Measurements from ENCODE around the gene SSH3.

SSH3 gene

DNA sequence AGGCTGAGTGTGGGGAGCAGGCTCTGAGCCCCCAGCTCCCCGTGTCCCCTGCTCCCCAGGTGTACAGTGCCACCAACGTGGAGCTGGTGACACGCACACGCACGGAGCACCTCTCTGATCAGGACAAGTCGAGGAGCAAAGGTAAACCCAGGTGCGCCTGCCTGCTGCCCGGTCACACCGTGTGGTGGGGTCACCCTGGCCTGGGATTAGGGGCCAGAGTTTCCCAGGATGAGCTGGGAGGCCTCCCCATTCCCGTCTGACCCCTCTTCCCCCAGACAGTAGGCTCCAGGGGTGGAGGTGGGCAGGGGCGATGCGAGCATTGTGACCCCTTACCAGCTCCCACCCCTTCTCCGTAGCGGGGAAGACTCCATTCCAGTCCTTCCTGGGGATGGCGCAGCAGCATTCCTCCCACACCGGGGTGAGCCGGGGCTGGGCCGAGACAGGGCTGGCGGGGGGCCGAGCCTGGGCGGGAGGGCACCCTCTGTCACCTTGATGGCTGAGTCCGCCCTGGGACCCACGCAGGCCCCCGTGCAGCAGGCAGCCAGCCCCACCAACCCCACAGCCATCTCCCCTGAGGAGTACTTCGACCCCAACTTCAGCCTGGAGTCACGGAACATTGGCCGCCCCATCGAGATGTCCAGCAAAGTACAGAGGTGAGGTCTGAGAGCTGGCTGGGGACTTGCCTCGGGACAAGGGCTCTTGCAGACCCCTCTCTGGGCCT lies 3.7 kb upstream of the SSH3 start:
- DNase-seq = no peak

- no peak for DNase-seq
These were observed 3.0 kb upstream of the SSH3 start for GRCh38 chr11:67300256-67300755.

GRCh38 chr11:67300756-67301312 lies 2.5 kb upstream of the SSH3 start:
- DNase-seq = no peak

DNA sequence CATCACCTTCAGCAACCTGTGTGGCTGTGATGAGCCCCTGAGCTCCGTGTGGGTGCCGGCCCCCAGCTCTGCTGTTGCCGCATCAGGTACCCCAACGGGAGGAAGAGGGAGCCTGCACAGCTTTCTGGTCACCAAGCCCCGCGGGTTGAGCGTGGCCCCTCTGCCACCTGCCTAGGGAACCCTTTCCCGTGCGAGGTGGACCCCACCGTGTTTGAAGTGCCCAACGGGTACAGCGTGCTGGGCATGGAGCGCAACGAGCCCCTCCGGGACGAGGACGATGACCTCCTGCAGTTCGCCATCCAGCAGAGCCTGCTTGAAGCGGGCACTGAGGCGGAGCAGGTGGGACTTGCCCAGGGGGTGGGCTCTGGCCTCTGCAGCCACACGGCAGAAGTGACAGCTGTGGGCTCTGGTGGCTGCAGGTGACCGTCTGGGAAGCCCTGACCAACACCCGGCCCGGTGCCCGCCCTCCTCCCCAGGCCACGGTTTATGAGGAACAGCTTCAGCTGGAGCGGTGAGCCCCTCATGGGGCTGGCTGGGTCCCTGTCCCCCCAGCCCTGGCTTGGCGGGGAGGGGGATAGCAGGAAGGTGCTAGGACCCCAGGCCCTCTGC lies 1.9 kb upstream of the SSH3 start:
- DNase-seq = no peak

GRCh38 chr11:67301951-67302516 lies 1.3 kb upstream of the SSH3 start:
- no peak for DNase-seq

- no peak for DNase-seq
These were observed 679 bp upstream of the SSH3 start for GRCh38 chr11:67302571-67303131.

DNA sequence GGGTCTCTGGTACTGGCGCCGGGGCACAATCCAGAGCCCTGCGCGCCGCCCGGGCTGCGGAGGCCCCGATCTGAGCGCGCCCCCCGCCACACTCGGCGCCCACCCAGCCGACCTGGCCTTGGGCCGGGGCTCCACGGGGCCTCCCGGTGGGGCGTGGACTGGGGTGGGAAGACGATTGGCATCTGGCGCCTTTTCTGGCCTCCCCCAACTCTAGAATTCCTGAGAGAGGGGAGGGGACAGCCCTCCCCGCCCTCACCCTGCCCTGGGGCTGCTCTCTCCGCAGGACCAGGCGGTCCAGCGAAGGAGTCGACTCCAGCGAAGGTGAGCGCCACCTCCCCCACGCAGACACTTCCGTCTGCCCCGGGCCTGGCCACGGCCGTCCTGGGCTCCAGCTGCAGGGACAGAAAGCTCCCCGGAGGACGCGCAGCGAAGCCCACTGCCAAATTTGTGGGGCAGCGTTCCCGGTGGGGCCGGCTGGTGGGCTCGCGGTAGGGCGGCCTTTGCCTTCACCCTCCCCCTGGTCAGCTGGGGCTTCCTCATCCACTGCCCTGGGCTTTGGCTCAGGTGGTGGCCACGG lies 593 bp downstream of the SSH3 start:
- no peak for DNase-seq

- no peak for DNase-seq
These were observed 1.3 kb downstream of the SSH3 start for GRCh38 chr11:67304511-67305113.

DNA sequence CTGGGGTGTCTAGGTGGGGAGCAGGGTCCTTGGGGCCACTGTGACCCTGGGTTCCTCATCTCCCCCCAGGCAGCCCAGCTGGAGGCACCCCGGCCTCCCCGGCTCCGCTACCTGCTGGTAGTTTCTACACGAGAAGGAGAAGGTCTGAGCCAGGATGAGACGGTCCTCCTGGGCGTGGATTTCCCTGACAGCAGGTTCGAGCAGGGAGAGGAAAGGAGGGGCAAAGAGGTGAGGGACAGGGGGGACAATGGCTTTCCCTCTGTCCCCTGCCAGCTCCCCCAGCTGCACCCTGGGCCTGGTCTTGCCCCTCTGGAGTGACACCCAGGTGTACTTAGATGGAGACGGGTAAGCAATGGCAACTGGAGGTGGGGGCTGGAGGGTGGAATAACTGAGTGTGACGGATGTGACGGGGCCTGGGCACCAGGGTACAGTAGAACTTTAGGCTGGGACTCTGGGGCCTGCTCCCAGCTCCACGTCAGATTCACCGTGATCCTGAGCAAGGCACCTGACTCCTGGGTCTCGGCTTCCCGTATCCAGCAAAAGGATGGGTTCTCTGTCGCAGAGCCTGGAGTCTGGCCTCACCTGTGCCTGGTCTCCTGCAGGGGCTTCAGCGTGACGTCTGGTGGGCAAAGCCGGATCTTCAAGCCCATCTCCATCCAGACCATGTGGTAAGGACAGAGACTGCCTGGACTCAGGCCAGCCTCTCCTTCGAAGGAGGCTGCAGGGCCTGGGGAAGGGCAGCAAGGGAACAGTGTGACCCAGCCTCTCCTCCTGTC lies 3.6 kb downstream of the SSH3 start:
- no peak for DNase-seq

DNA sequence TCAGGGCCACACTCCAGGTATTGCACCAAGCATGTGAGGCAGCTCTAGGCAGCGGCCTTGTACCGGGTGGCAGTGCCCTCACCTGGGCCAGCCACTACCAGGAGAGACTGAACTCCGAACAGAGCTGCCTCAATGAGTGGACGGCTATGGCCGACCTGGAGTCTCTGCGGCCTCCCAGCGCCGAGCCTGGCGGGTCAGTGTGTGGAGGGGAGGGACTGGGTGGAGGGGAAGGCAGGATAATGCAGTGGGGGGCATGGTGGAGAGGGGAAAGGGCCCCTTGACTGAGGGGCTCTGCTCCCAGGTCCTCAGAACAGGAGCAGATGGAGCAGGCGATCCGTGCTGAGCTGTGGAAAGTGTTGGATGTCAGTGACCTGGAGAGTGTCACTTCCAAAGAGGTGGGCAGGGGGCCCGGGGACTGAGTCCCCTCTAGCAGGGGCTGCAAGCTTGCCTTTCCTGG lies 4.2 kb downstream of the SSH3 start:
- no peak for DNase-seq

GRCh38 chr11:67308031-67308866 lies 4.9 kb downstream of the SSH3 start:
- no peak for DNase-seq

DNA sequence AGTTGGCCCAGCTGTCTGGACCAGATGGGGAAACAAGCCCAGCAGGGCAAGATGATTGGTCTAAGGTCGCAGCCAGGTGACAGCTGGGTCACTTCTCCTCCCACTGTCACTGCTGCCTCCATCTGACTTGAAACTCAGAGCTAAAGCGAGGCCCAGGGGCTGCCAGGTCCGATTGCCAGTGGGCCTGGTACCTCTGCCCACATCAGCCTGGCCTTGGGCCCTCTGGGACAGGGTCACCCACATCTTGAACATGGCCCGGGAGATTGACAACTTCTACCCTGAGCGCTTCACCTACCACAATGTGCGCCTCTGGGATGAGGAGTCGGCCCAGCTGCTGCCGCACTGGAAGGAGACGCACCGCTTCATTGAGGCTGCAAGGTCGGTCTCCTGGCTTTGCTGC lies 5.8 kb downstream of the SSH3 start:
- no peak for DNase-seq

GRCh38 chr11:67309661-67310061 lies 6.3 kb downstream of the SSH3 start:
- DNase-seq = no peak

- no peak for DNase-seq
These were observed 7.1 kb downstream of the SSH3 start for GRCh38 chr11:67310246-67311050.

DNA sequence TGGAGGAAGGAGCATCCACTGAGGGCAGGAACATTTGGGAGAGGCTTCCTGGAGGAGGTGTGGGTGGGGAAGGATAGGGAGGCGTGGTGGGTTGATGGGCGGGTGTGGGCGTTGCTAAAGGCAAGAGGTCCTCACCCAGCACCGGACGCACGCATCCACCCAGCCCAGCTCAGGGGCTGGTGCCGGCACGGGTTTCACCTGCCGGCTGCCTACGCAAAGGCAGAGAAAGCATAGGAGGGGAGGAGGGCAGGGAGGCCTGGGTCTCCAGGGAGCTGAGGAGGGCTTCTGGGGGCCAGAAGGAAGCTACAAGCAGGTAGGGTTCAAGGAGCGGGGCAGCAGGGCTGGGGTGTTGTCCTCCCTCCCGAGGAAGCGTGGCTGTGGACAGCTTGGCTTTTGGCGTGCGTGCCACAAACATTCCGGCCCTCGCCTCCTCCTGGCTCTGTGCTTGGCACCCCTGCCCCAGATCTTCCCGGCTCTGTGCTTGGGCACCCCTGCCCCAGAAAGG lies 7.8 kb downstream of the SSH3 start:
- no peak for DNase-seq

GRCh38 chr11:67311556-67312082 lies 8.3 kb downstream of the SSH3 start:
- no peak for DNase-seq

DNA sequence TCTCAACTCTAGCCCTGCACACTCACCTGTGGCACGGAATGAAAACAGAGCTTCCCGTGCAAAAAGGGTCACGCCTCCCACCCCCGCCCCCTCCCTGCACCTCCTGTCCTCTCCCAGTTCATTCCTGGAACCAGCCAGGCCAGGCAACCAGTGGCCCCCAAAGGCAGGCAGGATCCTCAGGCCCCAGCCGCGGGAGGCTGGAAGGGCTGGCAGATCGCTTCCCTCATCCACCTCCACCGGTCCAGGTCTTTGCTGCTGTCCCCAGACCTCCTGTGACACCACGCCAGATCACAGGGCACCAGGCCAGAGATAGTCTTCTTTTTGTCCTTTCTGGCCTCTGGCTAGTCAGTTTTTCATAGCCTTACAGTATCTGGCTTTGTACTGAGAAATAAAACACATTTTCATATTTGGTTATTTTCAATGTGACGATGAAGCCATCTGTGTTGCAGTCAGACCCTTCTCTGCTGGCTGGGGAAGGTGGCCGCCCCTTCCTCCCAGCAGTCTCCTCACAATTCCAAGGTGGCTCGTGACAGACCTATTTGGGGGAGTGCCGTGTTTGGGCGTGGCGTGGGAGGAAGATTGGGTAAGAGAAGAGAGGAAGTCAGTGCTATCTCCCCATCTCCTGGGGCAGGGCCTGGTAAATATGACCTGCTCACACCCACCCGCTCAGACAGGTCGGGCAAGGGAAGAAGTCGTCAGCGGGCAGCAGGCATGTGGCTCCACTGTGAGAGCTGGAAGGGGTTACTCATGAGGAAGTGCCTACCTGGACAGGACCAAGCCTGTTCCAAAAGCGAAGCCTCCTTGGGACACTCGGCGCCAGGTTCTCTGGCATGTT lies 9.1 kb downstream of the SSH3 start:
- DNase-seq = no peak

- DNase-seq = no peak
These were observed 10.0 kb downstream of the SSH3 start for GRCh38 chr11:67313125-67313890.
